Measurements from ENCODE around the gene MINDY1.

Gene MINDY1

DNA sequence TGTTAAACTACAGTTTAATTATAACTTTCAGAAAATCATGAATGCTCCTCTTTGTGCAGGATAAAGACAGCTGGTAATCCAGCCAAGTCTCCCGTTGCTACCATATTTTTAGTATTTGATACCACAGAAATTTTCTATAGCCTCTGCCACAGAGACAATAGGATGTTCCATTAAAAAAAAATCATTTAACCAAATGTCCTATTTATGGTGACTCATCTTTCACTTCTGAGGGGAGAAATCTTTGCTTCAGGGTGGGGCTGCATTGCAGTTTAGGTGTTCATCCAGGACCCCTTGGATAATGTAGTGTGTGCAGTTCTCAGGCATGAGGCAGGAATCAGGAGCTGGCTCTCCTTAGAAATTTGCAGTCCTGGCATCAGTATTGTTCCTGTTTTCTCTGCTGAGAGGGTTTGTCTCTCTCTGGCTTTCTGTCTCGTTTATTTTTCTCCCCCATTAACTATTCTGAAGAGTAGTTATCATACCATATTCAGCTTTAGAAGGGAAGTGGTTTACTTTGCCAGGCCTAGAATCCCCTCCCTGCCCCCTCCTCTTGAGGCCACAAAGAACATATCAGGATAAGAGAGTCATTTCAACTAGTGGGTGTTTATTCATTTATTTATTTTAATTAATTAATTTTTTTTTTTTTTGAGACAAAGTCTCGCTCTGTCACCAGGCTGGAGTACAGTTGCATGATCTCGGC is 4.6 kb upstream of the MINDY1 start:
- no peak for DNase-seq

DNA sequence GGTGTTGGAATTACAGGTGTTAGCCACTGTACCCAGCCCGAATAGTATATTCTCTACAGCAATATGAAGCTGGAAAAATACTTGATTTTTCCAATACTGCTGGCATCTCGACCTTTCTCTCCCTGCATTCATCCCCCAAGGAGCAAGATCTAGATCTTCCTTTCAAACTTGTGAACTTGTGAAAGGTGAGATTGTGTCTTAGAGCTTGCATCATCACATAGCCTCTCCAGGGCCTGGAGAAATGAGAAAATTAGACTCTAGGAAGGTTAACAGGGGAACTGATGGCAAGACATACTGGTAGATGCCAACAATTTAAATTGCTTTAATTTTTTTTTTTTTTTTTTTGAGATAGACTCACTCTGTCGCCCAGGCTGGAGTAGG is 3.6 kb upstream of the MINDY1 start:
- DNase-seq, result no peak

DNA sequence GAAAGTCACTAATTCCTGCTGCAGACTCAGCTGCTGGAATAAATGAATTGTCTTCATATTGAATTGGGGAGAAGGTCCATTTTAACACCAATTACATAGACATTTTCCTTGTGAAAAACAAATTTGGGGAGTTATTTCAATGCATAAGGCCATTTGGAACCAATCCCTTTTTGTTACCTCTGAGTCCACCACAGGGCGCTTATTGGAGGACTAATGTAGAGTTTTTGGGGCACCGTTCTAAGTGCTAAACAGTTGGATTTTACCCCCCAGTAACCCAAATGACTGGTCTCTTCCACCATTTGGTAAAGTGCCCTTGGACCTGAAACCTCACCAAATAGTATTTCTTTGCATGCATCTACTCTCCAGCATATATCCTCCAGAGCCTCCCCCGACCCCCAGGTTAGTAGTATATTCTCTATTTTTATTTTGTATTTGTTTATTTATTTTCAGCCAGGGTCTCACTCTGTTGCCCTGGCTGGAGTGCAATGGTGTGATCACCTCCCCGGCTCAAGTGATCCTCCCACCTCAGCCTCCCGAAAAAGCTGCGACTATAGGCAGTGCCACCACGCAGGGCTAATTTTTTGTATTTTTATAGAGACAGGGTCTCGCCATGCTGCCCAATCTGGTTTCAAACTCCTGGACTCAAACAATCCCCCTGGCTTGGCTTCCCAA is 3.1 kb upstream of the MINDY1 start:
- DNase-seq, result no peak

DNA sequence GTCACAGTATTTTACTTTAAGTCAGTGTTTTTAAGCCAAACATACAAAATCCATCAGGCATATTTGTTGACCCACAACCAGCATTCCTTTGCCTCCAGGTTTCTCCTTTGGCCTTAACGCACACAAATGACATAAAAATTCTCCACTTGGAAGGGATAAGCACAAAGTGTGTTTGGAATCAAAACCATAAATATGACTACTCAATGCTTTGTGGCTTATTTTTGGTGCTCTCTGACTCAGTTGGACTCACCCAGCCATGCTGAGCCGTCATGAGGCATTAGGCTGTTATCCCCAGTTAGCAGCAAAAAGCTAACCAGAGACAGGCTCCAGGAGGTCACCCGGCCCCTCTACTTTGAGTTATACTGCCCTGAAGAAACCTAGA is 2.5 kb upstream of the MINDY1 start:
- no peak for DNase-seq

DNA sequence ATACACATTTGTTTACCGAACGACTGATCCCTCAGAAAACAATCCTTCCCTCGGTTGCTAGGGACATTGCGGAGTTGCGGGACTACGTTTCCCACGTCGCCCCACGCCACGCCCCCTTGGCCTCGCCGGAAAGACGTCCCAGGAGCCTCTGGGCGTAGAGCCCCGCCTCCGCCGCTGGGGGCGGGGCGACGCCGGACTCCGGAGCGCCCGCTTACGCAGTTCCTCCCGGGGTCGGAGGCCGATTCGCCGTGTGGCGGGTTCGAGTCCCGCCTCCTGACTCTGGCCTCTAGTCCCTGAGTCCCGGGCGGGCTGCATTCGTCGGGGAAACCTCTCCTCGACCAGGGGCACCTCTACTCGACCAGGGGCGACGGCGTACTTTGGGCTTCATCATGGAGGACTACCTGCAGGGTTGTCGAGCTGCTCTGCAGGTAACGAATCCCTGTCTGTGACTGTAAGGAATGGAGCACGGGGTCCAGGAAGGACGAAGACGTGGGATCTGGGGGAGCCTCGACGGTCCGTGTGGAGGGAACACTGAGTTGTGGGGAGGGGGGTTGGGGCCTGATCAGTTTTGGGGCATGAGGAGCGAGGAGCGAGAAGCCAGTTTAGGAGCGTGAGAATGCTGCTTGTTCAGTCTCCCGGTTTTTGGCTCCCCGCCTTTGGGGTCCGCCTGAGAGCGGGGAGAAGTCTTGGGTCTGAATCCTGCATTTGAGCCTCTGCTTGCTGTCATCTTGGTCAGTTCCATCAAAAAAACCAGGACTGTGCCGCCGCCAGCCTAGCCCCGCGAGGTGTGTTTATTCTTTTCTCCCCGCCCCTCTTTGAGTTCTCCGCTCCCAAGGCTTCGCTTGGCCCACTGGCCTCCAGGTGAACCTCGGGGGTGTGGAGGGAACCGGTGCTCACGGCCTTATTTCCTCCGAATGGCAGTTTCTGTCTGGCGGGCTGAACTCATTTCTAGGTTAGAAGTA is 1.8 kb upstream of the MINDY1 start, which contains the start of gene PRUNE1:
TSS of gene PRUNE1 (plus strand) at position 206 of the 962 bp plus-strand sequence. CDS start at position 390, 184 bp downstream.
- peak; percentile 97 for DNase-seq

DNA sequence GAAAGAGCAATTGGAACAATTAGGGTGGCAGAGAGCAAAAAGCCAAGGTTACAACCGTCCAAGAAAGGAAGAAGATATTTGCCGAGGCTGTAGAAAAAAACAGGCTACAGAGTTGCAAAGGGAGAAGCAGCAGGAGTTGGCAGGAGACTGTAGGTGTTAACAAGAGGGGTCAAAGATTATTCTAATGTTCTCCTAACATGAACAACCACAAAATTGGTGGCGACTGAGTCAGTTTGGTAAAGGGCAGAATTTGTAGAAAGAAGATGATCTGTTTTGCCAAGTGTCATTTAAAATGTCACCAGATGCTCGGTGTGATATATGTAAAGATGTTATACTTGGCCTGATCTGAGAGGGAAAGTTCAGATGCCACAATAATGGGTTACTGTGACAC is 1.1 kb upstream of the MINDY1 start:
- DNase-seq, result no peak

DNA sequence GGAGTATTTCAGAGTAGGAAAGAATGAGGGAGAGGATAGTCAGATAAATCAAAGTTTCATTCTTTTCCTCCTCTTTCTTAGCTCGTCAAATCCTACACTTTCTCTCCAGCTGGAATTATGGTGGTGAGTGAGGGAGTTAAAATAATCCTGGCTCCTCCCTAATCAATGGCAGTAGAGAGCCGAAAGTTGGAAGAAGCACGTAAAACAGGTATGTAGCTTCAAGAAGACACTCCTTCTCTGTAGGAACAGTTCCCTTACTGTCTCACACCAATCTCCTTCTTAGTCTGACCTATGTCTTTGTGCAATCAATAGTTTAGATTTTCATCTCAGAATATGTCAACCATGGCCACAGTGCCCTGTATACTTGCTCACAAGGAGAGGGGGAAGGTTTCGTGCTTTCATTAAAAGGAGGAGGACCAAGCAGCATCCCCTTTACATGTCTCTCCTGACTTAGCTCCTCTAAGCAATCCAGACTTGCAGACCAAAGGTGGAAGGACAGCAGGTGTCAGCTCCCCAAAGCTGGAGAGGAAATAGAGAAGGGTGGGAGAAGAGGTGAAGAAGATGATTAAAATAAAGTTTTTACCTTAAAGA is 878 bp downstream of the MINDY1 start:
- DNase-seq, result no peak

DNA sequence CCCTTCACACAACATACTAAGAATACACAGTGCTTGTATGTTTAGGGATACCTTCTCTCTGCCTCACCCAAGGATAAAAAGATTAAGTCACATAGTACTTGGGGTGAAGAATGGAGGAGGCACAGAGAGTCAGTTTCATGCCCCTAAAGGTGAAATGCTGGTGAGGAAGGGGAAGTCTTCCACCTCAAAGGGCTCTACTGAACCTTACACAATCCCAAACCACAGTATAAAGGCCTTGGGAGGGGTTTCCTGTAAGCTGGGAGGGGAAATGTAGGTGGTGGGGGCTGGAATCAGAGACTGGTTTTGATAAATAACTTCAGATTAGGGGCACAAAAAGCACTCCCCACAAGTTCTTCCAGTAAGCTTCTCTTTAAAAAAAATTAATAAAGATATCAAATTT is 3.5 kb downstream of the MINDY1 start:
- DNase-seq, result no peak

DNA sequence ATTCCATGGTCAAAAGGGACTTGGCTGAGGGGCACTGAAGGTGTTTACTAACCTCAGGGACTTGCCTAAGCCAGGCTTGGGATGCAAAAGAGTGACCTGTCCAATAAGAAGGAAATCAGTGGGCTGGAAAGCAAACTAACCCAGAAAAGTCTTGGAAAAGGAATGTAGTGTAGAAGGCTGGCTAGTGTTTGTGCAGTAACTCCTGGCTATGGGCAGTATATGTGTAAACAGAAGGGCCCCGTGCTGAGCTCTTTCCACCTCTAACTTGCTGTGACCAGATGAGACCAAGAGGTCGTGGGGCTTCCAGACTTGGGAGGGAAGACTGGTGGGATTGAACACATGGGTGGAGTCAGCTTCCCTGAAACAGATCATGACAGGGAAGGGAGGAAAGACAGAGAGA is 4.1 kb downstream of the MINDY1 start:
- DNase-seq, result no peak

DNA sequence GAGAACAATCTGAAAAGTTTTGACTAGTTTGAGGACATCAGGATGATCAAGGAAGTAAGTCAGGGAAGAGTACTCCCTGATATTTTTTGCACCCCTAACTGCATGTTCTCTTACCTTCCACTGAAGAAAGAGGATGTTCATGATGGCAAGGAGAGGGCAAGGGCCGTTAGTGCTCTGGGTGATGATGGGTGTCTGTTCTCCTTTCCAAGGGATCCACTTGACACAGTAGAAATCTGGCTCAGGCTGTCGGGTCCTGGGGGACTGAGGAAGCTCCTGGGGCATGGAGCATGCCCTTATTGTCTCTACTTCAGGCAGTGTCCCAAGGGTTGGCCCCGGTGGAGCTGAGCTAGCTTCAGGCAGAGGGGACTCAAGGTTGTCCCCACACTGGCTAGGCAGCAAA is 4.7 kb downstream of the MINDY1 start:
- no peak for DNase-seq

DNA sequence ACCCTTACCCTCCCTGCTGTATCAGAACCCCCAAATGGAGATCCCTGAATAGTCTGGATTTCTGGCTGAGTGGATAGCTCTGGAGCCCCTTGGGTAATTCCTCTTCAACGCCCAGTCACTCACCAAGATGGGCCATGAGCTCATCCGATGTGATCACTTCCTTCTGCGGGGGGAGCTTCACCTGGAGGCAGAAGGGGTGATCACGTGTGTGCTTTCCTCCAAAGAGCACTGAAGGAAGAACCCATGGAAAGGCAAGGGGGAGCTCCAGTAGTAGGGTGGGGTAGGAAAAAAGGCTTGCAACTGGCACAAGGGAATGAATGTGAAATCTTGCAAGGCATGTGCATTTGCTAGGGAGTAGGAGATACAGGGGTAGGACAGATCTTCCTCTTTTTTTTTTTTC is 5.1 kb downstream of the MINDY1 start:
- DNase-seq, result no peak

DNA sequence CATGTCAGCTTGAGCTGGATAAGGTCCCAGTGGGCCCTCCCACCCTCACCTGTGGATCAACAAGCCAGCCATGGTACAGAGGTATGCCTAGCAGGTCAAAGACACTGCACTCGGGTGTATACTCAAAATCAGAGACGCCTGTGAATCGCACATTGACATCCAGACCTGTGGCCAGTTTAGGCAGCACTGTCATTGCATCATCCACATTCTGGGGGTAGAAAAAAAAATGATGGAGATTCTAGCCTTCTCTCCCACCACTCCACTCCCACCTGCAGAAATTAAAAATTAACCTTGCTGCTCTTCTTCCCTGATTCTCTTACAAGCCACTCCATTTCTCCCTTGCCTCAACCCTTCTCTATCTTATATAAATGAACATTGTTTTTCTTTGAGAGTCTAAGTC is 6.3 kb downstream of the MINDY1 start:
- DNase-seq, result no peak

DNA sequence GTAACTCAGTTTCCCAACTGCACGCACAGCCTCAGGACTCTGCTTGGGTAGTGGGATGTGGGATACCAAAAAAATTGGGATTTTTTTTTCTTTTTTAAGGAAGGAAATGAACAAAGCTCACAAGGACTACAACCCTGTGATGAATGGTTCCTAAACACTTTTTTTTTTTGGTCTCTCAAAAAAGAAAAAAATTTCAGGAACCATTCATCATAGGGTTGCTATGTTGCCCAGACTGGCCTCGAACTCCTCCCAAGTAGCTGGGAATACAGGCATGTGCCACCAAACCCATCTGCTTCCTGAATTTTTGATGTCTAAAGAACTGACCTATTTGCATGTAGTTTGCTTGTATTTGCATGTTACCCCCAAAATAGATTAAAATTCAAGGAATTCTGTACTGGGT is 6.8 kb downstream of the MINDY1 start:
- DNase-seq, result no peak

DNA sequence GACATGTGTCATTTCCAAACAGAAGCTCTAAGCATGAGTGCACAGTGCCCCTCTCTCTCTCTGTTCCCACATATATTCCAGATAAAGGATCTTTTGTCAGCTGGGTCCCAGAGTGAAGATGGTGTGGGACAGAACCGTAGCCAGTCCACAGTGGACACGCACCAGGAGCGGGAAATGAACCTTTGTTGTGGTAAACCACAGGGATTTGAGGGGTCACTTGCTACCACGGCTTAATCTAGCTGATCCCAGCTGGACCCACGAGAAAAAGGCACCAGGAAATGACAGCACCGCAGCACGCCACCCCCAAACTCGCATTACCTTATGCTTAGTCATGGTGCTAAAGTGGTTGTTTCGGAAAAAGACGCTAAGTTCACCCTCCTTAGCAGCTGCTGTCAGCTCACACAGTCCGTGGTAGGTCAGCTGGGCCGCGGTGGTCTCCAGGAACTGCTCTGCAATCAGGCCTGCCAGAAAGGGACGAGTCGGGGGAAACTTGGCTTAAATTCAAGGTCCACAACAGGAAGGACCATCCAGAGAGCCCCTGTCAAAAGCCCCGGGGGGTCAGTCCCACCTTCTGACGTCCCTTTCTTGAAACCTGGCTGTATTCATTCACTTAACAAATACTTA is 7.5 kb downstream of the MINDY1 start:
- DNase-seq, result no peak

DNA sequence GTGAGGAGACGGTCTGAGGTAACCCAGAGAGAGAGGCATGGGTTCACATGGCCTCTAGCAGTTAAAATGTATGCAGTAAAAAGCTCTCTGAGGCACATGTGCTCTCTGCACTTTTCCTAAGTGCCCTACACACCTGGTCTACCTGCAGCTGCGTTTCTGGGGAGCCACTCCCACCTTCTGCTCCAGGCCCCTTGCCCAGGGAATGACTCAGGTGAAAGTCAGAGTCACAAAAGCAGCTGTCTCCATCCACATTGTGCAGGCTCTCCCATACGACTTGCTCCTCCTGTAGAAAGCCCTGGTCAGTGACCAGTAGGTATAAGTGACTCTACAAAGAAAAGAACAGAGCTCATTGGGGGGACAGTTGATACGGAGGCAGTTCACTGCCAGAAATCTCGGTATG is 8.8 kb downstream of the MINDY1 start:
- DNase-seq, result no peak

DNA sequence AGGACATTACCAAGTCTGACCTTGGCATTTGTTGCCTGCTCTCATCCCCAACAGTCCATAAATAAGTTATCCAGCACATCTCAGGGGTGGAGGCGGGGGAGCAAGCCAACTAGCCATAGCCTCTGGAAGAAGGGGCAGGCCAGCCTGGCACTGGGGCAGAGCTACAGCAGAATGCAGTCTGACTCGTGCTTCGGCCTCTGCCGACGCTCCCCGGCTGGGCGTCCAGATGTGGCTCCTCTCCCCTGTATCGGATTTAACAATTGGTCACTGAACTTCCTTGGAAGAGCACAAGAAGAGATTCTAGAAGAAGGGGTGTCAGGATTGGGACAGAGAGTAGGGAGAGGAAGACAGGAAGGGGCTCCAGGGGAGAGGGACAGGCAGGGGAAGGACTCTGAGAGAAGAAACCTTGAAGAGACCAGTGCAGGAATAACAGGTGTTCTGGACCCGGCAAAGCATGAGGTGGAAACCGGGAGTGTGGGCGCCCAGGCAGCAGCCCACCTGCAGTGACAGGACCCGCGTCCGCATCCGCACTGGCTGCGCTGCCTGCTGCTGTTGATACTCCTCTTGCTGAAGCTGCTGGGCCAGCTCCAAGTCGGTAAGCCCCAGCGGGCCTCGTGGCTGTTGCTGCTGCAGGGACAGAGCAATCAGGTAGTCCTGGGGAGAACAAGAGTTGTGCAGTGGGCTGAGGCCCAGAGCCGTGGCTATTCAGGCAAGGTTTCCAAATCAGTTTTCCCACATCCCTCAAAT is 9.4 kb downstream of the MINDY1 start:
- no peak for DNase-seq

DNA sequence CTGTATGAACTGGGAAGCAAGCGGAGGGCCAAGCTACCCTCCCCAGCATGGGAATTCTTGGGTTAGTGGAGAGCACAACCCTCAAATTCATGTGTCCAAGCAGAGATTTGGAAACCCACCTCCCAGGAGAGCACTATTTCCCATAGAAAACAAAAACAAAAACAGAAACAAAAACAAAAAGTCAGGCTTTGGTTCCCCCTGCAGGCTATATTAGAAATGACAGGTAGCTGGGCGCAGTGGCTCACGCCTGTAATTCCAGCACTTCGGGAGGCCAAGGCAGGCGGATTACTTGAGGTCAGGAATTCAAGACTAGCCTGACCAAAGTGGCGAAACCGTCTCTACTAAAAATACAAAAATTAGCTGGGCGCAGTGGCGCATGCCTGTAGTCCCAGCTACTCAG is 10.8 kb downstream of the MINDY1 start:
- DNase-seq, result peak; percentile 19

DNA sequence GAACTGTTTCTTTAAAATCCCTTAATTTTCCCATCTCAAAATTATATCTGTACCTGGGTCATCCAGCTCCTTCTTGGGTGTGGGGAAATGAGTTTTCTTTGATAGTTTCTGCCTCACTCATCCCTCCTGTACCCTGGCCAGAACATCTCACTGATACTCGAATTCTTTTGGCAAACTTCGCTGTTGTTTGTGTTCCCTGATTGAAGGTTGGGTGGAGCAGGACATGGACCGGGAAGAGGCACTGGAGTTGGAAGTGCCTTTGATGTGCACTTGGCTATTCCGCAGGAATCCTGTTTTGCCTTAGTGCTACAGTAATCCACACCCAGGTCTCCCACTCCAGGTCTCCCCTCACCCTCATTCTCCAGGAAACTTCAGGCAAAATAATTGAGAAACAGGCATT is 11.2 kb downstream of the MINDY1 start:
- DNase-seq, result no peak

DNA sequence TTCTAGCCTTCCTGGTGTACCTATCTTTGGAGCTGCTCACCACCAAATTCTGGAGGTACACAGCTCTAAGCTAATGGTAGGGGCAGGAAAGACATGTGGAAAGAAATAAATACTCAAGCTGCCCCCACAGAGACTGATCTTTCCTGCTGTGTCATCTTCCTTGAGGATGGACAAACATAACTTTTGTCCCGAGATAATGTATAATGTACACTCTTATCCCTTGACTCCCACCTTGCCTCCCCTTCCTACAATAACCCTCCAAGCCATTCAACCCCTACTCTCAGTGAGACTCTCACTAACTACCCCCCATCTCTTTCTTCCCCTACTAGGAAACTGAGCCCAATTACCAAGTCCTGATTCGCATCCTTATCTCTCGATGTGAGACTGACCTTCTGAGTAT is 12.5 kb downstream of the MINDY1 start:
- DNase-seq, result no peak

DNA sequence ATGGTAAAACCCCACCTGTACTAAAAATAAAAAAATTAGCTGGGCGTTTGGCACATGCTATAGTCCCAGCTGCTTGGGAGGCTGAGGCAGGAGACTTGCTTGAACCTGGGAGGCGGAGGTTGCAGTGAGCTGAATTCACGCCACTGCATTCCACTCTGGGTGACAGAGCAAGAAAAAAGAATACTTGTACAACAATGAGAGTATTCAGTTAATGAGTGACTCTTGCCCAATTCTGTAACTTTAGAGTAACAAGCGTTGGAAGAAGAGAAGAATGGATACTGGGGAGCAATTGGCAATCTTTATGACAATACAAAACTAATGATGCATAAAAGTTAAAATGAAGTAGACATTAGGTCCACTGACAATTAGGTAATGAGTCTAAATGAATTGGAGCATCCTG is 14.1 kb downstream of the MINDY1 start:
- no peak for DNase-seq

DNA sequence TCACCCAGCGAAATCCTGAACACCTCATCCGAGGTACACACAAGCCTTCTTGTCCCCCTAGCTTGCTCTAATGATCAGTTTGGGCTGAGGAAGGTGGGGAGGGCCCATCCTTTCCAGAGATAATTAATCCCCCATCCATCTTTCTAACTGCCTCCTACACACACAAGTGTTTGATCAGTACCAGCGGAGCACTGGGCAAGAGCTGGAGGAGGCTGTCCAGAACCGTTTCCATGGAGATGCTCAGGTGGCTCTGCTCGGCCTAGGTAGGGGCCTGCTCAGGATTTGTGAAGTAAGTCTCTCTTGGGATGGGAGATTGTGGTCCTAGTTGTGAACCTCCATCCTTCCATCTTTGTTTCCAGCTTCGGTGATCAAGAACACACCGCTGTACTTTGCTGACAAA is 18.8 kb downstream of the MINDY1 start:
- no peak for DNase-seq

DNA sequence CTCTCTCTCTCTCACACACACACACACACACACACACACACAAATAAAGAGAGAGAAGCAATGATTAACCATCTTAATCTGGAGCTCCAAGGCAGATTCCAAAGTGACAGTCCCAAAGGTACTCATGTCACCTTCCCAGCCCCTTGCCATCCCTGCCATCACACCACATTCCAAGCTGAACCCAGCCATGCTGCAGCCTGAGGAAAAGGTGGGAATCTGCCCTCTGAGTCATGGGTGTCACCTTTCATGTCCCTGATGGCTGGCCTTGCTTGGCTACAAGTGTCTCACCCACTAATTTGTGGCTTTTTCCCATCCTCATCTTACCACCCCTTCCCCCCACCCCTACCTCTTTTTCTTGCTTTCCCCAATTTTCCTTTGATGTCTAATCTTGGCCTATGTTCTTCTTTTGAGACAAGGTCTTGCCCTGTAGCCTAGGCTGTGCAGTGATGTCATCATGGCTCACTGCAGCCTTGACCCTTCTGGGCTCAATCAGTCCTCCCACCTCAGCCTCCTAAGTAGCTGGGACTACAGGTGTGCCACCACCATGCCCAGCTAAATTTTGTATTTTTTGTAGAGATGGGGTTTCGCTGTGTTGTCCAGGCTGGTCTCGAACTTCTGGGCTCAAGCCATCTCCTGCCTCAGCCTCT is 21.4 kb downstream of the MINDY1 start:
- no peak for DNase-seq
